Mesodermal cell (in vitro differentiated cells): ENCODE data around the gene TMCC3.

Experiments used
- H3K27ac ChIP-seq: 2 replicates; pipeline ENCODE4 v1.7.0; 2013; ENCODE audit warnings: mild to moderate bottlenecking, low read depth, low read length, moderate library complexity; ENCODE audit not compliant: severe bottlenecking
- H3K36me3 ChIP-seq: 2 replicates; pipeline ENCODE4 v1.7.1; 2013; ENCODE audit warnings: mild to moderate bottlenecking, low read length, moderate library complexity; ENCODE audit not compliant: control insufficient read depth, insufficient read depth
- H3K4me1 ChIP-seq: one replicate; pipeline ENCODE4 v1.7.1; 2013; ENCODE audit warnings: mild to moderate bottlenecking, low read length; ENCODE audit not compliant: insufficient read depth, control insufficient read depth, poor library complexity, severe bottlenecking
- H3K4me3 ChIP-seq: 2 replicates; pipeline ENCODE4 v1.7.0; 2013; ENCODE audit warnings: low read length, control low read depth, mild to moderate bottlenecking; ENCODE audit not compliant: insufficient read depth, poor library complexity, severe bottlenecking; ENCODE audit errors: extremely low read depth
- H3K9me3 ChIP-seq: 2 replicates; pipeline ENCODE4 v1.7.1; 2013; ENCODE audit warnings: mild to moderate bottlenecking, low read length, moderate library complexity; ENCODE audit not compliant: control insufficient read depth
- WGBS, 2 experiments: methylation state at CpG; one replicate each; pipeline ENCODE4 v1.1.5; 2013; ENCODE audit warnings: missing lambda C conversion rate in 2 of 2; ENCODE audit not compliant: insufficient coverage in 2 of 2; 5-methylcytosine and 5-hydroxymethylcytosine counted together

Gene TMCC3

GRCh38 chr12:94673496-94673895, 23.1 kb upstream of the TMCC3 start:
- H3K4me1 ChIP-seq: no peaks in the 10 kb centered on the region
- WGBS, 2 experiments: 90 to 97% methylated on average over 2 of the region's 4 CpGs
- H3K27ac ChIP-seq: no peak overlapping the region
- H3K9me3 ChIP-seq: no peaks in the 10 kb centered on the region
- no peak overlapping the region for H3K4me3 ChIP-seq
- no peaks in the 10 kb centered on the region for H3K36me3 ChIP-seq

GRCh38 chr12:94671917-94672316, 21.6 kb upstream of the TMCC3 start:
- WGBS, 2 experiments: no CpG with 5 or more reads among the region's 1 CpG
- no peaks in the 10 kb centered on the region for H3K36me3 ChIP-seq
- H3K4me1 ChIP-seq: no peaks in the 10 kb centered on the region
- H3K4me3 ChIP-seq: no peak overlapping the region
- H3K9me3 ChIP-seq: no peaks in the 10 kb centered on the region
- H3K27ac ChIP-seq: no peak overlapping the region

GRCh38 chr12:94670898-94671297, 20.5 kb upstream of the TMCC3 start:
- Histone ChIP-seq H3K36me3 (no peaks in the 10 kb centered on the region), H3K27ac (no peak overlapping the region), H3K4me1 (no peaks in the 10 kb centered on the region), H3K4me3 (no peak overlapping the region), H3K9me3 (no peaks in the 10 kb centered on the region)
- WGBS, 2 experiments: 88% methylated on average over 1 of the region's 2 CpGs; no CpG with 5 or more reads in 1 of the 2 experiments

- Histone ChIP-seq H3K4me3 (no peak overlapping the region), H3K9me3 (no peaks in the 10 kb centered on the region), H3K4me1 (no peaks in the 10 kb centered on the region), H3K36me3 (no peaks in the 10 kb centered on the region), H3K27ac (no peak overlapping the region)
- WGBS, 2 experiments: 80 to 89% methylated on average over 4 of the region's 6 CpGs
Observed at GRCh38 chr12:94670075-94670474, 19.7 kb upstream of the TMCC3 start.

GRCh38 chr12:94667031-94667540, 16.7 kb upstream of the TMCC3 start:
- Histone ChIP-seq H3K9me3 (no peaks in the 10 kb centered on the region), H3K27ac (no peak overlapping the region), H3K4me1 (no peaks in the 10 kb centered on the region), H3K36me3 (no peaks in the 10 kb centered on the region), H3K4me3 (no peak overlapping the region)
- WGBS, 2 experiments: 83 to 100% methylated on average over 1 of the region's 6 CpGs

- Histone ChIP-seq H3K9me3 (no peaks in the 10 kb centered on the region), H3K4me1 (no peaks in the 10 kb centered on the region), H3K27ac (no peak overlapping the region), H3K4me3 (no peak overlapping the region), H3K36me3 (no peaks in the 10 kb centered on the region)
- 90% methylated on average over 2 of the region's 2 CpGs; no CpG with 5 or more reads in 1 of the 2 experiments for WGBS, 2 experiments
Observed at GRCh38 chr12:94666158-94666557, 15.8 kb upstream of the TMCC3 start.

GRCh38 chr12:94663702-94664101, 13.3 kb upstream of the TMCC3 start:
- Histone ChIP-seq H3K4me3 (no peak overlapping the region), H3K27ac (no peak overlapping the region), H3K36me3 (no peaks in the 10 kb centered on the region), H3K9me3 (no peaks in the 10 kb centered on the region), H3K4me1 (no peaks in the 10 kb centered on the region)
- WGBS, 2 experiments: 60 to 100% methylated on average over 1 of the region's 4 CpGs

- Histone ChIP-seq H3K4me3 (no peak overlapping the region), H3K36me3 (no peaks in the 10 kb centered on the region), H3K27ac (no peak overlapping the region), H3K4me1 (no peaks in the 10 kb centered on the region), H3K9me3 (no peaks in the 10 kb centered on the region)
- 80 to 100% methylated on average over 1 of the region's 4 CpGs for WGBS, 2 experiments
Observed at GRCh38 chr12:94663071-94663470, 12.7 kb upstream of the TMCC3 start.

GRCh38 chr12:94660436-94660835, 10.1 kb upstream of the TMCC3 start:
- Histone ChIP-seq H3K9me3 (no peaks in the 10 kb centered on the region), H3K4me1 (no peaks in the 10 kb centered on the region), H3K36me3 (no peaks in the 10 kb centered on the region), H3K27ac (no peak overlapping the region), H3K4me3 (no peak overlapping the region)
- 71 to 92% methylated on average over 1 of the region's 3 CpGs for WGBS, 2 experiments

- Histone ChIP-seq H3K4me1 (no peaks in the 10 kb centered on the region), H3K9me3 (no peaks in the 10 kb centered on the region), H3K4me3 (no peak overlapping the region), H3K36me3 (no peaks in the 10 kb centered on the region), H3K27ac (no peak overlapping the region)
- WGBS, 2 experiments: 100% methylated on average over 1 of the region's 3 CpGs
Observed at GRCh38 chr12:94659346-94659930, 9.1 kb upstream of the TMCC3 start.

- Histone ChIP-seq H3K4me1 (no peaks in the 10 kb centered on the region), H3K4me3 (no peak overlapping the region), H3K9me3 (no peaks in the 10 kb centered on the region), H3K27ac (no peak overlapping the region), H3K36me3 (no peaks in the 10 kb centered on the region)
- WGBS, 2 experiments: 9% methylated on average over 1 of the region's 1 CpG; no CpG with 5 or more reads in 1 of the 2 experiments
Observed at GRCh38 chr12:94658931-94659330, 8.6 kb upstream of the TMCC3 start.
